ENCODE data around the gene ENPEP. TPM values are rescaled to one million over a fixed set of nuclear protein-coding genes. Genes with fewer than 3 reads are reported as not detected.

ENPEP gene
- total RNA-seq, 1 experiment from 2014 or later, result 5.6 TPM

- intact Hi-C loops (cut with micrococcal nuclease; ENCODE audit: unreplicated experiment), result no loop called here
- H3K36me3 ChIP-seq (ENCODE audit: control insufficient read depth, insufficient read depth, low read length), result no peaks in the 10 kb centered on the region; the same call in 1 of the 2 replicates
- peaks cover 23% of the 10 kb centered on the region for H3K4me1 Mint-ChIP-seq (ENCODE audit: low read depth, unreplicated experiment)
- no TSS peak for BruUV-seq (replicated peaks)
- peak overlapping the region; percentile 86 for H3K4me3 Mint-ChIP-seq (ENCODE audit: unreplicated experiment)
- no peaks in the 10 kb centered on the region for H3K9me3 ChIP-seq
- DNase-seq, result no peak
- ChIA-PET CTCF (no interaction called here), POLR2A (interaction anchor here (0.5 kb wide), 1 partner anchor 12 kb away, joined by 3 read pairs; the partner anchor contains the start of gene PITX2)
- peaks cover 24% of the 10 kb centered on the region for H3K4me1 ChIP-seq
- H3K27me3 ChIP-seq (replicated peaks; ENCODE audit: control insufficient read depth, insufficient read depth, low read length), result no peaks in the 10 kb centered on the region
- H3K9me3 Mint-ChIP-seq (ENCODE audit: unreplicated experiment), result no peaks in the 10 kb centered on the region
- H3K36me3 Mint-ChIP-seq (ENCODE audit: insufficient read depth, unreplicated experiment), result peaks cover 8% of the 10 kb centered on the region
- H3K27ac Mint-ChIP-seq (ENCODE audit: unreplicated experiment), result peak overlapping the region; percentile 81
- peak overlapping the region; percentile 61 for H3K4me3 ChIP-seq (ENCODE audit: low read depth, low read length)
- no peaks in the 10 kb centered on the region for H3K27me3 Mint-ChIP-seq (ENCODE audit: insufficient read depth, unreplicated experiment)
- no peak for TF ChIP-seq CTCF (IDR thresholded peaks at IDR 0.05; ENCODE audit: insufficient read depth in 1 of 2, low read depth in 1 of 2, low read length in 1 of 2, severe bottlenecking in 1 of 2, unreplicated experiment in 1 of 2)
These were observed 134.6 kb downstream of the ENPEP start for GRCh38 chr4:110610620-110610939.

- Mint-ChIP-seq H3K4me3 (ENCODE audit: unreplicated experiment) (peak overlapping the region; percentile 86), H3K27me3 (ENCODE audit: insufficient read depth, unreplicated experiment) (no peaks in the 10 kb centered on the region), H3K36me3 (ENCODE audit: insufficient read depth, unreplicated experiment) (peaks cover 14% of the 10 kb centered on the region), H3K27ac (ENCODE audit: unreplicated experiment) (peak overlapping the region; percentile 81), H3K9me3 (ENCODE audit: unreplicated experiment) (no peaks in the 10 kb centered on the region), H3K4me1 (ENCODE audit: low read depth, unreplicated experiment) (peaks cover 23% of the 10 kb centered on the region)
- TF ChIP-seq CTCF (IDR thresholded peaks at IDR 0.05; ENCODE audit: insufficient read depth in 1 of 2, low read depth in 1 of 2, low read length in 1 of 2, severe bottlenecking in 1 of 2, unreplicated experiment in 1 of 2), result no peak
- POLR2A ChIA-PET, result interaction anchor here (0.5 to 0.7 kb wide), 2 partner anchors 12 to 244 kb away, joined by 3 to 7 read pairs; partner anchors contain the start of gene PITX2
- Histone ChIP-seq H3K27me3 (replicated peaks; ENCODE audit: control insufficient read depth, insufficient read depth, low read length) (no peaks in the 10 kb centered on the region), H3K36me3 (ENCODE audit: control insufficient read depth, insufficient read depth, low read length) (no peaks in the 10 kb centered on the region; the same call in 1 of the 2 replicates), H3K4me3 (ENCODE audit: low read depth, low read length) (peak overlapping the region; percentile 61), H3K4me1 (peaks cover 24% of the 10 kb centered on the region), H3K9me3 (no peaks in the 10 kb centered on the region)
- intact Hi-C loops (cut with micrococcal nuclease; ENCODE audit: unreplicated experiment), result no loop called here
- peak; percentile 83 to 88 for DNase-seq
- no TSS peak for BruUV-seq (replicated peaks)
- CTCF ChIA-PET, result interaction anchor here (0.7 kb wide), 1 partner anchor 360 kb away, joined by 3 read pairs; no protein-coding TSS in a partner anchor
These were observed 135.2 kb downstream of the ENPEP start for GRCh38 chr4:110610940-110611831.

DNA sequence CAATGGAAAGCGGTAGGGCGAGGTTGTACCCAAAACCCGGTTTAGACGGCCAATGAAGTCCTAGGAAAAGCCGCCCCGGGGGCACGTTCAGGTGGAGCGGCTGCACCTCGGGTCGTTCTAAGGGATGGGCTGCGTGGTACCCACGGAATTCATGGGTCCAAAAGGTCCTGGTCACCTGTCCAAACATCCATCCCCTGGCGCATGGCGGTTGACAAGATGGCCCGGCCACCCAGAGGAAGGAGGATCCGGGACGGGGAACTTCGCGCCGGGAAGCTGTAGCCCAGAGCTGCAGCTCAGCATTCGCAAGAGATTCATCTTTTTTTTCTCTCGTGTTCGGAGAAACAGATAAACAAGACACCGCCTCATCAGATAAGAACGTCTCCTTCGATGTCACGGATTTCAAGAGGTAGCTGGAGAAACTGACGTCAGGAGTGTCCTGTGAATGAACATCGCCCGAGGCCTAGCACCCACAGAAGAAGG is 136.1 kb downstream of the ENPEP start:
- CTCF ChIA-PET, result no interaction called here
- POLR2A ChIA-PET, result no interaction called here
- Mint-ChIP-seq H3K4me1 (ENCODE audit: low read depth, unreplicated experiment) (peaks cover 23% of the 10 kb centered on the region), H3K36me3 (ENCODE audit: insufficient read depth, unreplicated experiment) (peaks cover 23% of the 10 kb centered on the region), H3K27ac (ENCODE audit: unreplicated experiment) (peak overlapping the region; percentile 81), H3K4me3 (ENCODE audit: unreplicated experiment) (peak overlapping the region; percentile 86), H3K27me3 (ENCODE audit: insufficient read depth, unreplicated experiment) (no peaks in the 10 kb centered on the region), H3K9me3 (ENCODE audit: unreplicated experiment) (no peaks in the 10 kb centered on the region)
- no peaks in the 10 kb centered on the region for H3K9me3 ChIP-seq
- H3K4me1 ChIP-seq, result peaks cover 24% of the 10 kb centered on the region
- H3K4me3 ChIP-seq (ENCODE audit: low read depth, low read length), result peak overlapping the region; percentile 61
- DNase-seq, result no peak
- H3K27me3 ChIP-seq (replicated peaks; ENCODE audit: control insufficient read depth, insufficient read depth, low read length), result no peaks in the 10 kb centered on the region
- no TSS peak for BruUV-seq (replicated peaks)
- no peak for TF ChIP-seq CTCF (IDR thresholded peaks at IDR 0.05; ENCODE audit: insufficient read depth in 1 of 2, low read depth in 1 of 2, low read length in 1 of 2, severe bottlenecking in 1 of 2, unreplicated experiment in 1 of 2)
- intact Hi-C loops (cut with micrococcal nuclease; ENCODE audit: unreplicated experiment), result no loop called here
- H3K36me3 ChIP-seq (ENCODE audit: control insufficient read depth, insufficient read depth, low read length), result no peaks in the 10 kb centered on the region; the same call in 1 of the 2 replicates
